Measurements from ENCODE around the gene TGFBR1. TPM values are rescaled to one million over a fixed set of nuclear protein-coding genes. Genes with fewer than 3 reads are reported as not detected.
A peak's percentile ranks its signal among the peaks of the same experiment; 100 is the strongest.

TGFBR1 gene
- total RNA-seq, 1 donor from 2014 or later, result 78.8 TPM

DNA sequence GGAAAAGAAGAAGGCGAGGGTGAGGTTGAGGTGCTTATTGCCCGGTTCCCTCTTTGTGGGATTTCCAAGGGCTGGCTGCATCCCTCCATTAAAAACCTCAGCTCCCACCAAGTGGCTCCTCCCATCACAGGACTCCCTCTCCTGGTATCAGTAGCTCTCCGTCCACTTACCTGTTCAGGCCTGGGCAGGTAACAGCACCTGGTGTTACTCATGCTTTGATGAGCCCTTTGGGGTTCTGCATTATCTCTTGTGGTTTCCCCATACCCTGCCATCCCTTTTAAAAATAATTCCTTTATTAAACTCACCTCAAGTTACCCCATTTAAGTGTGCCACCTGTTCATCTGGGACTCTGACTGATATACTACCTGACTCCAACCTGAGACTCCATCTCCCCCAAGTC is 17.5 kb upstream of the TGFBR1 start:
- ATAC-seq (no peak), DNase-seq (no peak)
- Histone ChIP-seq H3K4me3 (no peak overlapping the region), H3K27me3 (ENCODE audit: low read depth) (no peaks in the 10 kb centered on the region), H3K27ac (no peak overlapping the region), H3K9me3 (no peaks in the 10 kb centered on the region), H3K4me1 (peaks cover 19% of the 10 kb centered on the region), H3K36me3 (no peaks in the 10 kb centered on the region)
- TF ChIP-seq, protein P1, sequence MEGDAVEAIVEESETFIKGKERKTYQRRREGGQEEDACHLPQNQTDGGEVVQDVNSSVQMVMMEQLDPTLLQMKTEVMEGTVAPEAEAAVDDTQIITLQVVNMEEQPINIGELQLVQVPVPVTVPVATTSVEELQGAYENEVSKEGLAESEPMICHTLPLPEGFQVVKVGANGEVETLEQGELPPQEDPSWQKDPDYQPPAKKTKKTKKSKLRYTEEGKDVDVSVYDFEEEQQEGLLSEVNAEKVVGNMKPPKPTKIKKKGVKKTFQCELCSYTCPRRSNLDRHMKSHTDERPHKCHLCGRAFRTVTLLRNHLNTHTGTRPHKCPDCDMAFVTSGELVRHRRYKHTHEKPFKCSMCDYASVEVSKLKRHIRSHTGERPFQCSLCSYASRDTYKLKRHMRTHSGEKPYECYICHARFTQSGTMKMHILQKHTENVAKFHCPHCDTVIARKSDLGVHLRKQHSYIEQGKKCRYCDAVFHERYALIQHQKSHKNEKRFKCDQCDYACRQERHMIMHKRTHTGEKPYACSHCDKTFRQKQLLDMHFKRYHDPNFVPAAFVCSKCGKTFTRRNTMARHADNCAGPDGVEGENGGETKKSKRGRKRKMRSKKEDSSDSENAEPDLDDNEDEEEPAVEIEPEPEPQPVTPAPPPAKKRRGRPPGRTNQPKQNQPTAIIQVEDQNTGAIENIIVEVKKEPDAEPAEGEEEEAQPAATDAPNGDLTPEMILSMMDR (IDR thresholded peaks at IDR 0.05), result no peak
- intact Hi-C loops (cut with DNase I), result no loop called here

DNA sequence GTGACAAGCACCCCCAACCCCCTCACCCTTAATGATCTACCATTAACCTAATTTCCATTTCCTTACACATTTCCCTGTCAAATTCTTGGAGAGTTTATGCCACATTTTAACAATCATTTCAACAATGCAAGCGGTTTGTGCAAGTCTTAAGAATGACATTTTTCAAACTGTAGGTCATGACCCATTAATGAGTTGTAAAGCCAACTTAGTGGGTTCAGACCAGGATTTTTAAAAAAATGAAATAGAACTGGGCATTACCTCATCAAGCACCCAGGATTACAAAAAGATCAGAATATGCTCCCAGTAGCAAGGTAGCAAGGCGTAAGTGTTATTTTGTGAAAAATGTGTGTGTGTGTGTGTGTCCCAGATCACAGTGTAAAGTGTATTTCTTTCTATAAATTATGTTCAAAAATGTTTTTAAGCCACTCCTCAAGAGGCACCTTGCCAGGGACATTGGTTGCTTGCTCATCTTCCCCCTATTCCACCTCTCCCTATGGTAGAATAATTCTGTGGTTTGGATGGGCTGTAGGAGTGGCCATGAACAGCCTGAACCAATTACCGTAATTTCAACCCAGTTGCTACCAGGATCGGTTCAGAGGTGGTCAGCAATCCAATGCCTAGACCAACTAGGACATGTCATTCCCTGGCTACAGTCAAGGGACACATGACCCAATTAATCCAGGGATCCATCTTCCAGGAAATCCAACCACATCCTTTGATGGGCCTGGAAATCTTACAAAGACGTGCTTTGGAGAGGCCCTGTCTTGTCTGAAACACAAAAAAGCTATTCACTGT is 14.4 kb upstream of the TGFBR1 start:
- Histone ChIP-seq H3K4me3 (no peak overlapping the region), H3K36me3 (no peaks in the 10 kb centered on the region), H3K9me3 (no peaks in the 10 kb centered on the region), H3K27ac (no peak overlapping the region), H3K27me3 (ENCODE audit: low read depth) (no peaks in the 10 kb centered on the region), H3K4me1 (peaks cover 20% of the 10 kb centered on the region)
- ATAC-seq (no peak), DNase-seq (no peak)
- intact Hi-C loops (cut with DNase I), result no loop called here
- TF ChIP-seq, protein P1 (IDR thresholded peaks at IDR 0.05), result no peak

DNA sequence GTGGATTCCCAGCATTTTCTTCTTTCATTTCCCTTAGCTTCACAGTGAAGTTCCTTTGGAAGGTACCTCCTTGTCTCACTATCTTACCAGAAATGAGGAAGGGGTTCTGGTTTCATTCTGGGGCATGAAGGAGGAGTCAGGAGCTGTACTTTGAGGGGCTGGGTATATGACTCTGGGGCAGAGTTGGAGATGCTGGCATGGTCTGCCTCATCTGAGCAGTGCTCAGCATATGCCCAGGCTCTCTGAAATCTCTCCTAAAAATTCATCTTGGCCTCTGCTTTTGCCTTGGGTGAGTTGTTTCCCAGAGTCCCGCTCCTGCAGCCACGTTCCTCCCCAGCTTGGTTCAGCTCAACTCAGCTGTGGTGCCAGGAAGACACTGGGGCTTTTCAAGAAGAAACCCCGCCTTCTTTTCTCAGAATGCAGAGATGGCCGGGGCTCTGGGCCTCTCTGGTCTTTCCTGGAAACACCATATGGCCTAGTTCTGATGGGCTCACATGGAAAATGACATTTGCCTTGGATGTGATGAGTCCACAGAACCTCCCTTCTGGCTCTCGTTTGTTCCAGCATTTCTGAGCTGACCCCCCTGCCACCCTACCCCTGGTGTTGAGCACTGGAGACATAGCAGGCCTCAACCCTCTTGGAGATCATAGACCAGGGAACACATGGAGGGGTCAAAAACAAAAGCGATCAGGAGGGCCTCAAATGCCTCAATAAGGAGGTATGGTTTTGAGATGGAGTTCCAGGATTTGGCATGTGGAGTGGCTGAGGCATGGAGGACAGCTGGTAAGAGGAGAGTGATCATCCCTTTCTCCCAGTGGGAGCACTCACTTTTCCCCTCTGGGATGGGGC is 12.0 kb upstream of the TGFBR1 start:
- Histone ChIP-seq H3K4me3 (no peak overlapping the region), H3K9me3 (no peaks in the 10 kb centered on the region), H3K4me1 (peaks cover 5% of the 10 kb centered on the region), H3K27ac (no peak overlapping the region), H3K36me3 (no peaks in the 10 kb centered on the region), H3K27me3 (ENCODE audit: low read depth) (no peaks in the 10 kb centered on the region)
- DNase-seq (no peak), ATAC-seq (peak; percentile 33 to 43)
- intact Hi-C loops (cut with DNase I), result no loop called here
- TF ChIP-seq, protein P1 (IDR thresholded peaks at IDR 0.05), result no peak

DNA sequence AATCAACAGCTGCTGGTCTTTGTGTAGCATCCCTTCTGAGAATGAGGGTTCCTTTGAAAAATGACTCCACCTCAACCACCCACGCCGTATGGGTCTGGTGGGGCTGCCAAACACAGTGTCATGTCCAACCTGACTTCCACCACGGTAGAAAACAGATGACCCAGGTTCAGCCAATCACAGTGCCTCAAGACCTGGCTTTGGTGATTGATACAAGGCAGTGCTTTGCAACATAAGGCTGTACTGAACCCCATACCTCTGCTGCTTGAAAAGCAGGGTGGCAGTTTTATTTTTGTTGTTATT is 11.5 kb upstream of the TGFBR1 start:
- no peak for DNase-seq
- H3K36me3 ChIP-seq, result no peaks in the 10 kb centered on the region
- intact Hi-C loops (cut with DNase I), result no loop called here
- no peak for ATAC-seq
- no peaks in the 10 kb centered on the region for H3K27me3 ChIP-seq (ENCODE audit: low read depth)
- no peaks in the 10 kb centered on the region for H3K9me3 ChIP-seq
- TF ChIP-seq, protein P1 (IDR thresholded peaks at IDR 0.05), result no peak
- no peak overlapping the region for H3K27ac ChIP-seq
- H3K4me1 ChIP-seq, result peaks cover 5% of the 10 kb centered on the region
- H3K4me3 ChIP-seq, result no peak overlapping the region

DNA sequence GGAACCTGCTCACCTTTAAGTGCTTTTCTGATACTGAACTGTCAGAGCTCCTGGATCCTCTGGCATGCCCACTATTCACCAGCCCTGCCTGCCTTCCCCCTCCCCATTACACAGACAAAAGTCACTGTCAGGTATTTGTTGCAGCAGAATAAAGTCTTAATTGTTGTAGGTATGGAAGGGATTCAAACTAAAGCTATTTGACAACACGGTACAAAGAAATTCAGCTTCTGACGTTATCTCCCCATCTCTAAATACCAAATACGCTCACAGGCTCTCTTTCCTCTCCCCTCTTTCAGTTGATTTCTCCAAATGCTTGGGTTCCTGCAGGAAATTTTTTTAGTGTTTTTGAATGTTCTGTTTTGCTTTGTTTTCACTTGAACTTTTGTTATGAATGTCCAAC is 9.3 kb upstream of the TGFBR1 start:
- no peak for ATAC-seq
- no peaks in the 10 kb centered on the region for H3K9me3 ChIP-seq

More for the DNA sequence above, 9.3 kb upstream of the TGFBR1 start:
- no peaks in the 10 kb centered on the region for H3K27me3 ChIP-seq (ENCODE audit: low read depth)
- TF ChIP-seq, protein P1 (IDR thresholded peaks at IDR 0.05), result no peak
- no peaks in the 10 kb centered on the region for H3K36me3 ChIP-seq
- H3K27ac ChIP-seq, result no peak overlapping the region
- no peak overlapping the region for H3K4me3 ChIP-seq
- no peak for DNase-seq
- H3K4me1 ChIP-seq, result peaks cover 5% of the 10 kb centered on the region
- intact Hi-C loops (cut with DNase I), result no loop called here
